Activated CD4-positive, alpha-beta T cell treated with anti-CD3 and anti-CD28 coated beads, Interleukin-2, amount 10 ng/mL, durations not matched to agents 7 days and 5 days (primary cell): Measurements from ENCODE around the gene TMEM229A. TPM values are rescaled to one million over a fixed set of nuclear protein-coding genes. Genes with fewer than 3 reads are reported as not detected.
"Not testable (repeated sequence)": the region's sequence is repeated elsewhere in the genome, so short reads cannot be mapped to it uniquely, and the experiment has no call there.

Experiments used
- CTCF ChIA-PET: fragments of 350-600 bp; sonication (Branson Sonifier 250); formaldehyde crosslinking; loops from one replicate; lab custom pipeline; 2021; ENCODE audit warnings: antibody characterized with exemption; lab: Charles Lee
- POLR2A ChIA-PET: fragments of 350-600 bp; sonication (Branson Sonifier 250); formaldehyde crosslinking; loops from one replicate; lab custom pipeline; 2021; ENCODE audit warnings: antibody characterized with exemption; lab: Charles Lee
- DNase-seq: peaks from one replicate; pipeline ENCODE4 v3.0.0-alpha.2; 2020
- H3K27ac Mint-ChIP-seq: one replicate; pipeline ENCODE4 v1.8.0; 2021; ENCODE audit warnings: mild to moderate bottlenecking, moderate library complexity, mixed read lengths
- H3K27me3 Mint-ChIP-seq: one replicate; pipeline ENCODE4 v1.8.0; 2021; ENCODE audit warnings: mixed read lengths
- H3K36me3 Mint-ChIP-seq: one replicate; pipeline ENCODE4 v1.8.0; 2021; ENCODE audit warnings: low read depth, mixed read lengths
- H3K4me1 Mint-ChIP-seq: one replicate; pipeline ENCODE4 v1.8.0; 2021; ENCODE audit warnings: mixed read lengths
- H3K4me3 Mint-ChIP-seq: one replicate; pipeline ENCODE4 v1.8.0; 2021; ENCODE audit warnings: mild to moderate bottlenecking, moderate library complexity, mixed read lengths
- H3K9me3 Mint-ChIP-seq: one replicate; pipeline ENCODE4 v1.8.0; 2021; ENCODE audit warnings: mixed read lengths
- total RNA-seq, 2 experiments: library from RNA; stranded (reverse); gene quantifications; one replicate each; pipeline ENCODE4 v1.2.3, GENCODE V29; 2021

TMEM229A gene
- total RNA-seq, 2 experiments from 2014 or later, result not detected

GRCh38 chr7:124027236-124027635 is 5.6 kb downstream of the TMEM229A start:
- H3K4me1 Mint-ChIP-seq, result peaks cover 4% of the 10 kb centered on the region
- no peaks in the 10 kb centered on the region for H3K9me3 Mint-ChIP-seq
- no peak for DNase-seq
- peaks cover 26% of the 10 kb centered on the region for H3K27me3 Mint-ChIP-seq
- no peak overlapping the region for H3K4me3 Mint-ChIP-seq
- H3K36me3 Mint-ChIP-seq, result no peaks in the 10 kb centered on the region
- CTCF ChIA-PET, result interaction anchor here (0.6 kb wide), 1 partner anchor 74 kb away, joined by 3 read pairs; no protein-coding TSS in a partner anchor
- no peak overlapping the region for H3K27ac Mint-ChIP-seq
- POLR2A ChIA-PET, result no interaction called here

GRCh38 chr7:124024329-124024728 is 8.5 kb downstream of the TMEM229A start:
- H3K4me1 Mint-ChIP-seq, H3K36me3 Mint-ChIP-seq, H3K4me3 Mint-ChIP-seq, H3K27me3 Mint-ChIP-seq, H3K9me3 Mint-ChIP-seq, POLR2A ChIA-PET, DNase-seq, H3K27ac Mint-ChIP-seq: not testable (repeated sequence)
- CTCF ChIA-PET, result interaction anchor here (0.6 kb wide), 1 partner anchor 41 kb away, joined by 3 read pairs; no protein-coding TSS in a partner anchor

- Mint-ChIP-seq H3K27ac (no peak overlapping the region), H3K4me3 (no peak overlapping the region), H3K27me3 (peaks cover under 1% of the 10 kb centered on the region), H3K9me3 (no peaks in the 10 kb centered on the region), H3K36me3 (no peaks in the 10 kb centered on the region), H3K4me1 (no peaks in the 10 kb centered on the region)
- POLR2A ChIA-PET, result no interaction called here
- CTCF ChIA-PET, result no interaction called here
- no peak for DNase-seq
Observed at GRCh38 chr7:124022551-124022950, 10.3 kb downstream of the TMEM229A start.

DNA sequence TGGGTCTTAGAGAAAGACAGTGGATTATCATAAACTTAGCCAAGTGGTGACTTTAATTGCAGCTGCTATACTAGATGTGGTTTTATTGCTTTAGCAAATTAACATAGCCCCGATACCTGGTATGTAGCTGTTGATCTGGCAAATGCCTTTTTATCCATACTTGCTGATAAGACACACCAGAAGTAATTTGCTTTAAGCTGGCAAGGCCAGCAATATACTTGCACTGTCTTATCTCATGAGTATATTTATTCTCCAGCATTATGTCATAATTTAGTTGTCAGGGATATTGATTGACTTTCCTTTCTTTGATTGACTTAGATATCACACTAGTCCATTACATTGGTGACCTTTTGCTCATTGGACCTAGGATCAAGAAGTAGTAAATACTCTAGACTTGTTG is 12.8 kb downstream of the TMEM229A start:
- Mint-ChIP-seq H3K4me3 (no peak overlapping the region), H3K27ac (no peak overlapping the region), H3K9me3 (no peaks in the 10 kb centered on the region), H3K27me3 (no peaks in the 10 kb centered on the region), H3K36me3 (no peaks in the 10 kb centered on the region), H3K4me1 (no peaks in the 10 kb centered on the region)
- CTCF ChIA-PET, result interaction anchor here (0.6 kb wide), 1 partner anchor 73 kb away, joined by 3 read pairs; no protein-coding TSS in a partner anchor
- POLR2A ChIA-PET, result no interaction called here
- DNase-seq, result no peak

DNA sequence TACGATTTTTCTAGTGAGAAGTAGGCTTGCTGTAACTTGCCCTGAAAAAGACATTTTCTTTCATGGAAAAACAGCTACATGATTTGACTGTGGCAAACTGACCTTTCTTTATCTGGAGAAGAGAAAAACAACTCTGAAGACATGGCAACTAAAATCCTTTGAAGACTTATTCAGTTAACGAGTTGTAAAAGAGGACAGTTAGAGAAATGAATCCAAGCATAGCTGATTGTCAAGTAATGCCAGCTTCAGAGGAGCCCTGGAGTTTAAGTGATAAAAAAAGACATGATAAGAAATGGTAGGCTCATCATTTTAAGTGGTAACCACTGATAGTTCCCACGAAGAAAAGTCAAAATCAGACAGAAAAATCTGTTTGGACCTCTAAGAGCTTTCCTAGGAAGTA is 19.6 kb downstream of the TMEM229A start:
- DNase-seq, result no peak
- H3K27me3 Mint-ChIP-seq, result no peaks in the 10 kb centered on the region
- H3K36me3 Mint-ChIP-seq, result no peaks in the 10 kb centered on the region
- CTCF ChIA-PET, result no interaction called here
- no peaks in the 10 kb centered on the region for H3K9me3 Mint-ChIP-seq
- H3K4me3 Mint-ChIP-seq, result no peak overlapping the region
- POLR2A ChIA-PET, result no interaction called here
- no peak overlapping the region for H3K27ac Mint-ChIP-seq
- no peaks in the 10 kb centered on the region for H3K4me1 Mint-ChIP-seq

GRCh38 chr7:124012864-124013263 is 20.0 kb downstream of the TMEM229A start:
- no peaks in the 10 kb centered on the region for H3K36me3 Mint-ChIP-seq
- H3K27me3 Mint-ChIP-seq, result no peaks in the 10 kb centered on the region
- no peaks in the 10 kb centered on the region for H3K9me3 Mint-ChIP-seq
- ChIA-PET POLR2A (no interaction called here), CTCF (no interaction called here)
- no peak overlapping the region for H3K4me3 Mint-ChIP-seq
- no peak overlapping the region for H3K27ac Mint-ChIP-seq
- no peaks in the 10 kb centered on the region for H3K4me1 Mint-ChIP-seq
- no peak for DNase-seq

DNA sequence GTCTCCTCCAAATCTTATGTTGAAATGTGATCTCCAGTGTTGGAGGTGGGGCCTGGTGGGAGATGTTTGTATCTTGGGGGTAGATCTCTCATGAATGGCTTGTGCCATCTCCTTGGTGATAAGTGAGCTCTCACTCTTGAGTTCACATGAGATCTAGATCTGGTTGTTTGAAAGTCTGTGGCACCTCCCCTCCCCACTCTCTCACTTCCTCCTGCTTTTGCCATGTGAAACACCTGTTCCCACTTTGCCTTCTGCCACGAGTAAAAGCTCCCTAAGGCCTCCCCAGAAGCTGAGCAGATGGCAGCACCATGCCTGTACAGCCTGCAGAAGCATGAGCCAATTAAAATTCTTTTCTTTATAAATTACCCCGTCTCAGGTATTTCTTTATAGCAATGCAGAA is 23.5 kb downstream of the TMEM229A start:
- Mint-ChIP-seq H3K4me1 (no peaks in the 10 kb centered on the region), H3K27ac (no peak overlapping the region), H3K36me3 (no peaks in the 10 kb centered on the region), H3K27me3 (no peaks in the 10 kb centered on the region), H3K9me3 (no peaks in the 10 kb centered on the region), H3K4me3 (no peak overlapping the region)
- ChIA-PET POLR2A (interaction anchor here (0.7 kb wide), 1 partner anchor 14 kb away, joined by 3 read pairs; no protein-coding TSS in a partner anchor), CTCF (no interaction called here)
- DNase-seq, result no peak

GRCh38 chr7:124008296-124008695 is 24.6 kb downstream of the TMEM229A start:
- POLR2A ChIA-PET, H3K4me1 Mint-ChIP-seq, H3K27ac Mint-ChIP-seq, H3K36me3 Mint-ChIP-seq, H3K9me3 Mint-ChIP-seq, H3K4me3 Mint-ChIP-seq, CTCF ChIA-PET, H3K27me3 Mint-ChIP-seq, DNase-seq: not testable (repeated sequence)

DNA sequence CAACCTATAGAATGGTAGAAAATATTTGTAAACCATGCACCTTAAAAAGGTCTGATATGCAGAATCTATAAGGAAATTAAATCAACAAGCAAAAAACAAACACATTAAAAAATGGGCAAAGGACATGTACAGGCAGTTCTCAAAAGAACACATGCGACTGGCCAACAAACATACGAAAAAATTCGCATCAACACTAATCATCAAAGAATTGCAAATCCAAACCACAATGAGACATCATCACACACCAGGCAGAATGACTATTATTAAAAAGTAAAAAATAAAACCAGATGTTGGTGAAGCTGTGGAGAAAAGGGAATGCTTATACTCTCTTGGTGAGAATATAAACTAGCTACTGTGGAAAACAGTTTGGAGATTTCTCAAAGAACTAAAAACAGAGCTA is 33.2 kb downstream of the TMEM229A start:
- ChIA-PET CTCF (no interaction called here), POLR2A (no interaction called here)
- H3K27ac Mint-ChIP-seq, result no peak overlapping the region
- peaks cover 5% of the 10 kb centered on the region for H3K9me3 Mint-ChIP-seq
- no peaks in the 10 kb centered on the region for H3K4me1 Mint-ChIP-seq
- no peaks in the 10 kb centered on the region for H3K27me3 Mint-ChIP-seq
- H3K4me3 Mint-ChIP-seq, result no peak overlapping the region
- no peaks in the 10 kb centered on the region for H3K36me3 Mint-ChIP-seq
- no peak for DNase-seq

- no peaks in the 10 kb centered on the region for H3K27me3 Mint-ChIP-seq
- H3K4me1 Mint-ChIP-seq, result no peaks in the 10 kb centered on the region
- peaks cover 5% of the 10 kb centered on the region for H3K9me3 Mint-ChIP-seq
- ChIA-PET POLR2A (no interaction called here), CTCF (no interaction called here)
- no peak overlapping the region for H3K27ac Mint-ChIP-seq
- H3K4me3 Mint-ChIP-seq, result no peak overlapping the region
- no peaks in the 10 kb centered on the region for H3K36me3 Mint-ChIP-seq
- no peak for DNase-seq
Observed at GRCh38 chr7:123998921-123999320, 33.9 kb downstream of the TMEM229A start.

- H3K36me3 Mint-ChIP-seq, result no peaks in the 10 kb centered on the region
- H3K4me3 Mint-ChIP-seq, result no peak overlapping the region
- ChIA-PET CTCF (no interaction called here), POLR2A (no interaction called here)
- DNase-seq, result no peak
- H3K4me1 Mint-ChIP-seq, result no peaks in the 10 kb centered on the region
- H3K27ac Mint-ChIP-seq, result no peak overlapping the region
- H3K9me3 Mint-ChIP-seq, result peaks cover 5% of the 10 kb centered on the region
- no peaks in the 10 kb centered on the region for H3K27me3 Mint-ChIP-seq
Observed at GRCh38 chr7:123996327-123996625, 36.6 kb downstream of the TMEM229A start.

GRCh38 chr7:123995617-123996326 is 37.1 kb downstream of the TMEM229A start:
- Mint-ChIP-seq H3K27ac (no peak overlapping the region), H3K27me3 (no peaks in the 10 kb centered on the region), H3K4me3 (no peak overlapping the region), H3K4me1 (no peaks in the 10 kb centered on the region), H3K9me3 (peaks cover 5% of the 10 kb centered on the region), H3K36me3 (no peaks in the 10 kb centered on the region)
- no peak for DNase-seq
- ChIA-PET CTCF (no interaction called here), POLR2A (no interaction called here)

GRCh38 chr7:123994449-123994848 is 38.4 kb downstream of the TMEM229A start:
- ChIA-PET POLR2A (no interaction called here), CTCF (no interaction called here)
- Mint-ChIP-seq H3K4me1 (no peaks in the 10 kb centered on the region), H3K36me3 (no peaks in the 10 kb centered on the region), H3K9me3 (peaks cover 7% of the 10 kb centered on the region), H3K27me3 (no peaks in the 10 kb centered on the region), H3K27ac (no peak overlapping the region), H3K4me3 (no peak overlapping the region)
- DNase-seq, result no peak

GRCh38 chr7:123993996-123994395 is 38.9 kb downstream of the TMEM229A start:
- POLR2A ChIA-PET, result no interaction called here
- Mint-ChIP-seq H3K4me3 (no peak overlapping the region), H3K36me3 (no peaks in the 10 kb centered on the region), H3K4me1 (no peaks in the 10 kb centered on the region), H3K27me3 (no peaks in the 10 kb centered on the region), H3K27ac (no peak overlapping the region), H3K9me3 (peaks cover 7% of the 10 kb centered on the region)
- CTCF ChIA-PET, result no interaction called here
- DNase-seq, result no peak
